ENCODE data around the gene APOA1.

Gene APOA1

DNA sequence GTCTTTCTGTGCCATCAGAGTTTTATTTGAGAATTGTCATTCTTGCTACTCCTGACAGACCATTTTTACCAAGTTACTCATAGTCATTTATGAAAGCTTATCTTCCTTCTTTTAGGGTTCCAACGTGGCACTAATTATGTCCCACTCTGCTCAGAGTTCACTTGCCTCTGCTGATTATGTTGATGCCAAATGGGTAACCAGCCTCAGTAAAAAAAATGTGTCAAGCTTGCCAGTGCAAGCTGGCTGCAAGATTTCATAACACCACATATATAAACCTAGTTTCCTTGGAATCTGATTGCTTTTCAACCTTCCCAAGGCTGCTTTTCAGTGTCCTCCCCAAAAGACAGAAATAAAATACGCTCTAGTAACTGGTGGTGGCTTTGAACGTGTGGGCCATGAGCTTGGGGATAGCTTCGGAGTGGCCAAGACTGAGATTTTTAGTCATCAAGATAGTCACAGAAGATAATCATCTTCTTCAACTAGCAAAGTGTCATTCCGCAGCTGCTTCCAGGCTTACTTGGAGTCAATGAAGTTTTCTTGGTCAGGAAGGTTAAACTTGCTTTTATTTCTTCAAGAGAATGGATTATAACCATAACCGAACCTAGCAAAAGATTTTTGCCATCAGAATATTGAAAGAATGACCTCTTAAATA, 29.5 kb upstream of the APOA1 start:
- Mint-ChIP-seq H3K4me3 (no peak overlapping the region), H3K4me1 (ENCODE audit: low read depth) (peaks cover 6% of the 10 kb centered on the region), H3K9me3 (no peaks in the 10 kb centered on the region), H3K27ac (no peak overlapping the region), H3K36me3 (ENCODE audit: low read depth) (peaks cover 60% of the 10 kb centered on the region), H3K27me3 (no peaks in the 10 kb centered on the region)

DNA sequence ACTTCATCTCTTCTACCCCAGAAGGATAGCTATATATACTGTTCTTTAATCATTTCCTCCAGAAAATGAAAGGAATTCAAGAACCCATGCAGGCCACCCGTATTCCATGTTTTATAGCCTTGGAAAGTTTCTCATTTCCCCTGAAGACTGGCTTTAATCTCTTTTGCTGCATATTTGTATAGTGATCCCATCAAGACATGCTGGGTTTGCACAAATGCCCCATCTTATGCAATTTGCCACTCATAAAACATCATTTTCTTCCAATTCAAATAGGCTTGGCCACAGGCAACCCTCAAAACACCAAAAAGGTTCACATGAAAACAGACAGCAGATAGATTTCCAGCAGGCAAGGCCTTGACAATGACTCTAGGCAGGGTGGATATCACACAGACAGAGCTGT, 28.3 kb upstream of the APOA1 start:
- Mint-ChIP-seq H3K27me3 (no peaks in the 10 kb centered on the region), H3K4me1 (ENCODE audit: low read depth) (peaks cover 6% of the 10 kb centered on the region), H3K4me3 (no peak overlapping the region), H3K9me3 (no peaks in the 10 kb centered on the region), H3K27ac (no peak overlapping the region), H3K36me3 (ENCODE audit: low read depth) (peaks cover 63% of the 10 kb centered on the region)

- Mint-ChIP-seq H3K9me3 (no peaks in the 10 kb centered on the region), H3K27ac (no peak overlapping the region), H3K27me3 (no peaks in the 10 kb centered on the region), H3K36me3 (ENCODE audit: low read depth) (peaks cover 60% of the 10 kb centered on the region), H3K4me3 (no peak overlapping the region), H3K4me1 (ENCODE audit: low read depth) (no peaks in the 10 kb centered on the region)
These were observed 27.1 kb upstream of the APOA1 start for GRCh38 chr11:116864531-116864930.

GRCh38 chr11:116862951-116863350, 25.5 kb upstream of the APOA1 start:
- H3K4me3 Mint-ChIP-seq = no peak overlapping the region
- H3K4me1 Mint-ChIP-seq (ENCODE audit: low read depth) = no peaks in the 10 kb centered on the region
- peaks cover 66% of the 10 kb centered on the region for H3K36me3 Mint-ChIP-seq (ENCODE audit: low read depth)
- no peak overlapping the region for H3K27ac Mint-ChIP-seq
- no peaks in the 10 kb centered on the region for H3K9me3 Mint-ChIP-seq
- no peaks in the 10 kb centered on the region for H3K27me3 Mint-ChIP-seq

DNA sequence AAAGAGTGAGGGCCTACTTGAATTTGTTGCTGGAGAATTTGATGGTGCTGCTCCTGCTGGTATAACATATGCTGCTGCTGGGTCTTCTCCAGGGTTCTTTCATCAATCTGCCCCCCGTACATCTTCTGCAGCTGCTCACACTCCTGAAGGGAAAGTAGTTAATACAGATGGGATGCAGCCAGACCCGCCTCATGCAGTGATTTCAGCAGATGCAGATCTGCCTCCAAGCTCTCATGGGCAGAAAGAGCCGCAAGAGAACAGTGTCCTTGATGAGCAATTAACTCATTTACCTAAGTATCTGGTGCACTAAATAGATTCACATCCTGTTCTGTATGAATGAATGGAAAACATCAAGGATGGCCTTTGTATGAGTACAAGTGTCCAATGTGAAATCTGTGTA, 24.8 kb upstream of the APOA1 start:
- Mint-ChIP-seq H3K4me1 (ENCODE audit: low read depth) (no peaks in the 10 kb centered on the region), H3K27ac (no peak overlapping the region), H3K4me3 (no peak overlapping the region), H3K27me3 (no peaks in the 10 kb centered on the region), H3K36me3 (ENCODE audit: low read depth) (peaks cover 69% of the 10 kb centered on the region), H3K9me3 (no peaks in the 10 kb centered on the region)

DNA sequence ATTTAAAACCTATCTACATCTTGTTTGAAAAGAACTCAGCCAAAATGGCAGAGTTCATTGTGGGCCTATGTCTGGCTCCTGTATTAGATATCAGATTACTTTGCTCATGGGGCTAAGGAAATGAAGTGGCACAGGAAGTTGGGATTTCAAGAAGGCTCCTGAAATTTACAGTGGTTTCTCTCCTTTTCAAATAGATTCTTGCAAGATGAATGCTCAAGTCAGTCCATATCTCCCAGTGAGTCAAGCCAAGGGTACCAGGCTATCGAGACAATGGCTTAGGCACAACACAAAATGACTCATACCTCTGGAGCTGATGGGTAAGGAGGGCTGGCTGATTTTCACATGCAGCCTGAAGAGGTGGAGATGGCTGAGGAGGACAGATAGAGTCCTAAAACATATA, 24.1 kb upstream of the APOA1 start:
- no peak overlapping the region for H3K4me3 Mint-ChIP-seq
- peak overlapping the region; percentile 51 for H3K27ac Mint-ChIP-seq
- no peaks in the 10 kb centered on the region for H3K27me3 Mint-ChIP-seq
- peaks cover 68% of the 10 kb centered on the region for H3K36me3 Mint-ChIP-seq (ENCODE audit: low read depth)
- no peaks in the 10 kb centered on the region for H3K9me3 Mint-ChIP-seq
- H3K4me1 Mint-ChIP-seq (ENCODE audit: low read depth) = peaks cover 1% of the 10 kb centered on the region

DNA sequence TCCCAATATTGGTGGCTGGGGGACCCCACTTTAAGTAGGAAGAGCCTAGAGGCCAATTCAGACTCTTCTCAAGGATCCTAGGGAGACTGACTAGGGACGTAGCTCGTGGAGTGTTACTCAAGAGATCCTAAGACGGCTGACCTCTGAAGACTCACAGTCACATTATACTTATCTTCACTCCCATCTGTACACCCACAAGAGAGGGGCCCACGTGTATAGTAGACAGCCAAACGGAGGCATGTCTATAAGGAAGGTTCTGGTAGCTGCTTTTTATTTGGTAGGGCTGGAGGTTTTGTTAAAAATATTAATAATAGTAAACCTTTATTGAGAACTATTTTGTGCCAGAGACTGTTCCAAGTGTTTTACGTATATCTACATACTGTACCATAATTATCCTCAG, 22.9 kb upstream of the APOA1 start:
- H3K9me3 Mint-ChIP-seq = no peaks in the 10 kb centered on the region
- peaks cover 70% of the 10 kb centered on the region for H3K36me3 Mint-ChIP-seq (ENCODE audit: low read depth)
- no peaks in the 10 kb centered on the region for H3K27me3 Mint-ChIP-seq
- H3K27ac Mint-ChIP-seq = no peak overlapping the region
- H3K4me3 Mint-ChIP-seq = no peak overlapping the region
- H3K4me1 Mint-ChIP-seq (ENCODE audit: low read depth) = peaks cover 12% of the 10 kb centered on the region

GRCh38 chr11:116859175-116859574, 21.8 kb upstream of the APOA1 start:
- Mint-ChIP-seq H3K4me1 (ENCODE audit: low read depth) (peaks cover 21% of the 10 kb centered on the region), H3K4me3 (no peak overlapping the region), H3K27ac (no peak overlapping the region), H3K27me3 (no peaks in the 10 kb centered on the region), H3K9me3 (no peaks in the 10 kb centered on the region), H3K36me3 (ENCODE audit: low read depth) (peaks cover 76% of the 10 kb centered on the region)

DNA sequence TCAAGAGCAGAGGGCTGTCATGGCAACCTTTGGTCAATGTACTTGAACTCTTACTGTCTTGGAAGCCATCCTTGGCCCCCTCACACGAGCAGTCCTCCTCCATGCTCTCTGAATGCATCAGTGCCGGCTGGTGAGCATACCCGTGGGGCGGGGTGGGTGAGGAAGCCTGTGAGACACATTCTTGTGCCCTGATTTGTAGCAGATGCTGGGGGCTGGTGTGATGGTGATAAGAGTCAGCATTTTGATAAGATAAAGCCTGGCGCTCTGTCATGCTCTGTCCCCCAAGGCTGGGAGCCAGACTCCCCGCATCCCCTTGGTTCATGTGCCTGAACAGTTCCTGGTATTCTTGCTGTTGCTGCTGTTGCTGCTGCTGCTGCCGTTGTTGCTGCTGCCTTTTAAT, 20.5 kb upstream of the APOA1 start:
- H3K27ac Mint-ChIP-seq = no peak overlapping the region
- no peaks in the 10 kb centered on the region for H3K27me3 Mint-ChIP-seq
- H3K36me3 Mint-ChIP-seq (ENCODE audit: low read depth) = peaks cover 71% of the 10 kb centered on the region
- no peak overlapping the region for H3K4me3 Mint-ChIP-seq
- no peaks in the 10 kb centered on the region for H3K9me3 Mint-ChIP-seq
- H3K4me1 Mint-ChIP-seq (ENCODE audit: low read depth) = peaks cover 34% of the 10 kb centered on the region

DNA sequence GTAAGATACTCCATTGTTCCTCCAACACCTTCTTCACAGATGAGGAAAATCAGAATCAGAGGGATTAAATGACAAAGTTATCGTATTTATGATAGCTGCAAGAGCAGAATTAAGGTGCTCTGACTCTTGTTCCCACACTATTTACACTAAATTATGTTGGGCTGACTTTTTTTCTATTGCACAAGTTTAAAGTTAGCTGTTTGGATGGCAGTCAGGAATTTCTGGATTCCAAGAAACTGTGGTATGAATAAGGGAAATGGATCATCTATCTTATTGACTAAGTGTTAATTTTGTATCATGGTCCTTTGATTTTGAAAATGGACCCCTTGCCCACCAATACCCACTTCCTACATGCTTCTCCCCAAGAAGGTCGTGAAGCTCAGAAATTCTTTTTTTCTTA, 19.9 kb upstream of the APOA1 start:
- Mint-ChIP-seq H3K27ac (no peak overlapping the region), H3K36me3 (ENCODE audit: low read depth) (peaks cover 69% of the 10 kb centered on the region), H3K9me3 (no peaks in the 10 kb centered on the region), H3K27me3 (no peaks in the 10 kb centered on the region), H3K4me1 (ENCODE audit: low read depth) (peaks cover 40% of the 10 kb centered on the region), H3K4me3 (no peak overlapping the region)

DNA sequence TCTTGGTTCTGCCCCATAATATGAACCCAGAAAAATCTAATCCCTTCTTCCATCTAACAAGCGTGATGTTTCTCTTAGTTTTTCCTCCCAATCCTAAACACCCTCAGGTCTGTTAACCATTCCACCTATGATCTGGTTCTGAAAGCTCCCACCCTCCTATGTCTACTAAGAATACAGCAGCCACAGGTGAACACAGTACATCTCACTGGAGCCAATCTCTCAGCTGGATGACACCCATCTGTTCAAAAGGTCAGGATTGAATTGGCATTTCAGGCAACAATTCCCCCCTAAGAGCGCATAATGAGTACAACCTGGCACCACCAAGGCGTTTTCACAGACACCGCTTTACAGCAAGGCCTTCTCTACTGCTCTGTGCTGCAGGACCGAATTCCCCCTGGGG, 19.0 kb upstream of the APOA1 start:
- peaks cover 49% of the 10 kb centered on the region for H3K4me1 Mint-ChIP-seq (ENCODE audit: low read depth)
- H3K36me3 Mint-ChIP-seq (ENCODE audit: low read depth) = peaks cover 60% of the 10 kb centered on the region
- no peak overlapping the region for H3K4me3 Mint-ChIP-seq
- H3K27ac Mint-ChIP-seq = no peak overlapping the region
- H3K27me3 Mint-ChIP-seq = no peaks in the 10 kb centered on the region
- no peaks in the 10 kb centered on the region for H3K9me3 Mint-ChIP-seq

DNA sequence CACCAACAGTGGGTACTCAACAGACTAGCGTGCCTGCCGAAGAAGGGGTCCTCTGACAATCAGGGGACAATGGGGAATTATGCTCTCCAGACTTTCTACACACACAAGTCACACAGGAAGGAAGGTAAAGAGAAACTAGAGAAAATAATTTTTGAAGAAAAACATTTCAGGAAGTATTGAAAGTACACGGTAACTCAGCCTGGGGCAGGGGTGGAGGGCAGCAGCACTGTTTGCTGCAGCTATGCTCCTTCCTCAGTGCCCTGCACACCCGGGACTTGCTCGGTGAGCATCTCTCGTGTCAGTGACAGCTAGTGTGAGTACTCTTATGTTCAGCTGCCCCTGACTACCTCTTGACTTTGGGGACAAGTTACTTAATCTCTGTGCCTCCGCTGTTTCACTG, 18.0 kb upstream of the APOA1 start:
- H3K27me3 Mint-ChIP-seq = no peaks in the 10 kb centered on the region
- no peak overlapping the region for H3K4me3 Mint-ChIP-seq
- peak overlapping the region; percentile 29 for H3K27ac Mint-ChIP-seq
- H3K4me1 Mint-ChIP-seq (ENCODE audit: low read depth) = peaks cover 56% of the 10 kb centered on the region
- peaks cover 51% of the 10 kb centered on the region for H3K36me3 Mint-ChIP-seq (ENCODE audit: low read depth)
- H3K9me3 Mint-ChIP-seq = no peaks in the 10 kb centered on the region

GRCh38 chr11:116853461-116854073, 16.1 kb upstream of the APOA1 start:
- peak overlapping the region; percentile 66 for H3K4me3 Mint-ChIP-seq
- peaks cover 59% of the 10 kb centered on the region for H3K4me1 Mint-ChIP-seq (ENCODE audit: low read depth)
- H3K27ac Mint-ChIP-seq = peak overlapping the region; percentile 95
- H3K27me3 Mint-ChIP-seq = no peaks in the 10 kb centered on the region
- H3K9me3 Mint-ChIP-seq = no peaks in the 10 kb centered on the region
- peaks cover 50% of the 10 kb centered on the region for H3K36me3 Mint-ChIP-seq (ENCODE audit: low read depth)

DNA sequence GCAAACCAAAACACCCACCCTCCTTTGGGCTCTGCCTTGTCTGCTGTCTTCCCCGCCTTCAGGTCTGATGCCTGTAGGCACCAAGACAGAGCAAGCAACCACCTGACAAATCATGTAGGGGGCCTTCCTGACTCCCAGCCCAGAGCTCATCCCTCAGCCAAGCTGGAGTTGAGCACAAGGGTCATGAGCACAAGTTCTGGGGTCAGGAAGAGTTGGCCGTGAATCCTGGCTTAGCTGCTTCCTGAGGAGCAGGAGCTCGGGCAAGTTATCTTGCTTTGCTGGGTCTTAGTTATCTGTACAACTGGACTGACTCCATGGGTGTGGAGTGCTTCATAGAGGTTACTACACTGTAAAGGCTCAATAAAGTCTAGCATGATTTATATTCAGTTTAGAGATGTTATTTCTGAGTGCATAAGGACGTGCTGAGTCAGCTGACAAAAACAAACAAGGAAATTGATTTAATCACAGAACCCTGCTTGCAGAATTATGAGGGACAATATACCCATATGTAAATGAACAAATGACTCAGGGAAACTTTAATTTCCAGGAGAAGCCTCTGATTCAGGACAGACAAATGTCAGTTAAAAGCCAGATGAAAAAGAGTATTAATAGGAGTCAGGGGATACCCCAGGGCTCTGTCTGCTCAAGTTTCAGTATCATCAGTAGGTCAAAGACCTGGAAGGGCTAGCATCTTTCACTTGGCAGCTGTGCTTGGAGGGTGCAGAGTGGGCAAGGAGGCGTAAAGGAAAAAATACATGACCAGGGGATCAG, 15.0 kb upstream of the APOA1 start:
- Mint-ChIP-seq H3K27me3 (no peaks in the 10 kb centered on the region), H3K36me3 (ENCODE audit: low read depth) (peaks cover 39% of the 10 kb centered on the region), H3K27ac (peak overlapping the region; percentile 95), H3K4me3 (peak overlapping the region; percentile 73), H3K9me3 (no peaks in the 10 kb centered on the region), H3K4me1 (ENCODE audit: low read depth) (peaks cover 59% of the 10 kb centered on the region)

DNA sequence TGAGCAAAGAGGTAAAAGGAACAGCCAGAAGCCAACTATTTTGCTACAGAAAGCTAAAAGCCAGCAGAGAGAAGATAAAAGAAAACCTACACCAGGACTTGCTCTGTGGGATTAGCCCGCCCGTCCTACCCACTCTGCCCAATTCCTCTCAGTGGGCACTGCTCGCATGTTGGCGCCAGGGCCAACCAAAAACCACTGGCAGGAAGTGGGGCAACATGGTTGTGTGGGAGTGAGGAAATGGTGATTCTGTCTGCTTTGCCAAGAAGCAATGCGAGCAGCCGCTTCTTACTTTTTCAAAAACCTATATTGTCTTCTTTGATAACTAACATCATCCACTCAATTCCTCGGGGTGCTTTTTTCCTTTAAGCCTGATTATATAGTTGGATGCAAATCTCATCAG, 14.2 kb upstream of the APOA1 start:
- H3K9me3 Mint-ChIP-seq = no peaks in the 10 kb centered on the region
- H3K4me3 Mint-ChIP-seq = peak overlapping the region; percentile 73
- H3K27ac Mint-ChIP-seq = peak overlapping the region; percentile 95
- H3K4me1 Mint-ChIP-seq (ENCODE audit: low read depth) = peaks cover 59% of the 10 kb centered on the region
- no peaks in the 10 kb centered on the region for H3K27me3 Mint-ChIP-seq
- peaks cover 40% of the 10 kb centered on the region for H3K36me3 Mint-ChIP-seq (ENCODE audit: low read depth)
